Stimulated activated CD4-positive, alpha-beta T cell treated with anti-CD3 and anti-CD28 coated beads, Interleukin-4, amount 100 ng/mL, for 48 hours (primary cell): ENCODE results near the gene COX18.
A peak's percentile ranks its signal among the peaks of the same experiment; 100 is the strongest.

Source experiments
- DNase-seq, 2 donors: peaks; one replicate each; pipeline ENCODE4 v3.0.0-alpha.2; 2020; ENCODE audit warnings: low read depth in 2 of 2

Gene COX18

GRCh38 chr4:73069338-73070073, at the start of gene COX18:
TSS of gene COX18 (minus strand) at chr4:73069716. CDS start at chr4:73069649, 67 bp downstream.
- peak; percentile 88 to 91 for DNase-seq

- no peak for DNase-seq
These were observed 40.0 kb upstream of the COX18 start for GRCh38 chr4:73109493-73109892.

GRCh38 chr4:73104695-73105094, 35.2 kb upstream of the COX18 start:
- DNase-seq: no peak

GRCh38 chr4:73103799-73104503, 34.4 kb upstream of the COX18 start:
- DNase-seq: no peak

GRCh38 chr4:73099143-73099542, 29.6 kb upstream of the COX18 start:
- DNase-seq: no peak

- no peak for DNase-seq
These were observed 29.2 kb upstream of the COX18 start for GRCh38 chr4:73098713-73099112.

GRCh38 chr4:73098016-73098415, 28.5 kb upstream of the COX18 start:
- no peak for DNase-seq

GRCh38 chr4:73092868-73093267, 23.4 kb upstream of the COX18 start:
- DNase-seq: no peak

- DNase-seq: no peak
These were observed 21.2 kb upstream of the COX18 start for GRCh38 chr4:73090738-73091137.

GRCh38 chr4:73087871-73088270, 18.4 kb upstream of the COX18 start:
- DNase-seq: no peak

- no peak for DNase-seq
These were observed 16.8 kb upstream of the COX18 start for GRCh38 chr4:73086095-73086868.

GRCh38 chr4:73080789-73081188, 11.3 kb upstream of the COX18 start:
- DNase-seq: no peak

GRCh38 chr4:73075832-73076231, 6.3 kb upstream of the COX18 start:
- no peak for DNase-seq

GRCh38 chr4:73070074-73070390, 516 bp upstream of the COX18 start:
- no peak for DNase-seq

- DNase-seq: no peak
These were observed 802 bp downstream of the COX18 start for GRCh38 chr4:73068491-73069337.

GRCh38 chr4:73067971-73068394, 1.5 kb downstream of the COX18 start:
- no peak for DNase-seq

- DNase-seq: no peak
These were observed 2.6 kb downstream of the COX18 start for GRCh38 chr4:73066928-73067327.

GRCh38 chr4:73066445-73066844, 3.1 kb downstream of the COX18 start:
- no peak for DNase-seq

- DNase-seq: no peak
These were observed 5.0 kb downstream of the COX18 start for GRCh38 chr4:73064536-73064935.

- no peak for DNase-seq
These were observed 14.1 kb downstream of the COX18 start for GRCh38 chr4:73055241-73055897.

GRCh38 chr4:73053974-73054480, 15.5 kb downstream of the COX18 start:
- no peak for DNase-seq
